Ovary (tissue), 9 donors: ENCODE data around the gene KCTD19. TPM values are rescaled to one million over a fixed set of nuclear protein-coding genes. Genes with fewer than 3 reads are reported as not detected.

ENCODE experiments used
- DNase-seq, 5 donors: peaks; one replicate each; pipeline ENCODE4 v3.0.0-alpha.2; 2019 to 2020
- H3K27ac ChIP-seq, 2 donors: fragments of 200-600 bp; one replicate each; pipeline versions ENCODE4 v1.5.1 to v1.8.0; 2019 to 2022
- H3K27me3 ChIP-seq: fragments of 200-600 bp; one replicate; pipeline ENCODE4 v1.8.0; 2022
- H3K36me3 ChIP-seq: fragments of 200-600 bp; sonication (generic); one replicate; pipeline ENCODE4 v1.5.1; 2019
- H3K4me1 ChIP-seq: one replicate; pipeline ENCODE4 v1.8.1; 2013; ENCODE audit warnings: mild to moderate bottlenecking, moderate library complexity; ENCODE audit not compliant: insufficient read depth
- H3K4me3 ChIP-seq: fragments of 200-600 bp; sonication (generic); one replicate; pipeline ENCODE4 v1.5.1; 2017
- H3K9me3 ChIP-seq, 2 donors: fragments of 200-600 bp in 1 of 2; sonication (generic) in 1 of 2; one replicate each; pipeline versions ENCODE4 v1.5.1 to v1.8.1; 2013 to 2019; ENCODE audit warnings: mild to moderate bottlenecking in 1 of 2, moderate library complexity in 1 of 2
- EP300 ChIP-seq: sonication (generic); formaldehyde crosslinking; IDR thresholded peaks from one replicate; pipeline ENCODE4 v1.6.1; 2017; ENCODE audit warnings: antibody characterized with exemption
- POLR2A ChIP-seq: fragments of 450-650 bp; IDR thresholded peaks from one replicate; pipeline ENCODE4 v1.6.1; 2017; ENCODE audit warnings: antibody characterized with exemption, mild to moderate bottlenecking, moderate library complexity
- WGBS, 3 donors: extraction: QIAGEN DNeasy Blood & Tissue Kit in 1 of 3; methylation state at CpG; one replicate each; pipeline versions ENCODE4 v1.1.5 to v1.1.7; 2013 to 2017; 5-methylcytosine and 5-hydroxymethylcytosine counted together
- intact Hi-C, 4 donors: fragments of 100-400 bp; cut with DNase I; formaldehyde crosslinking; loops; one replicate each; pipeline versions ENCODE4 v1.11.0 to v1.15.1; 2022 to 2023
- polyA plus RNA-seq, 2 donors: library from polyadenylated mRNA; stranded (reverse); fragments of 200-250 nt in 1 of 2; fragments of 350-450 nt in 1 of 2; fragmentation: Illumina TruSeq in 1 of 2; extraction: RNeasy Lipid Tissue Mini Kit (QIAGEN cat#74804) in 1 of 2; gene quantifications; one replicate each; pipeline ENCODE4 v1.2.3, GENCODE V29; 2013 to 2014
- total RNA-seq, 7 donors: library from RNA; depleted of rRNA in 2 of 7; stranded (reverse); fragments of >200 nt in 2 of 7; fragmentation: NEBNext Ultra II Directional in 3 of 7; extraction: Animal tissue kit (Norgen Biotek cat#: 25700) in 3 of 7; gene quantifications; one replicate each; pipeline versions ENCODE4 v1.1.0 to v1.2.4, GENCODE V29; 2016 to 2023
- TF ChIP-seq, protein P1 (sequence below), 3 donors: fragments of 450-650 bp in 2 of 3; fragments of 200-600 bp in 1 of 3; IDR thresholded peaks; one replicate each; pipeline versions ENCODE4 v1.5.1 to v1.8.0; 2016 to 2022; ENCODE audit warnings: antibody characterized with exemption in 3 of 3, mild to moderate bottlenecking in 1 of 3
- donor health status: DM: no; HTN: no; CAD: no; lungs with moderate emphysema.
- donor health status: DM: no; HTN: no; CAD: no.
- donor health status: Bipolar disorder and iron deficiency.
- donor health status: DM: yes; HTN: yes; CAD: no.
- donor health status: DM: no; HTN: no; CAD: no.
- donor health status: DM: yes; HTN: yes; CAD: no.

KCTD19 gene
- total and polyA plus RNA-seq, 9 donors = 0.05 to 0.70 (median 0.12) TPM; not detected in 4

DNA sequence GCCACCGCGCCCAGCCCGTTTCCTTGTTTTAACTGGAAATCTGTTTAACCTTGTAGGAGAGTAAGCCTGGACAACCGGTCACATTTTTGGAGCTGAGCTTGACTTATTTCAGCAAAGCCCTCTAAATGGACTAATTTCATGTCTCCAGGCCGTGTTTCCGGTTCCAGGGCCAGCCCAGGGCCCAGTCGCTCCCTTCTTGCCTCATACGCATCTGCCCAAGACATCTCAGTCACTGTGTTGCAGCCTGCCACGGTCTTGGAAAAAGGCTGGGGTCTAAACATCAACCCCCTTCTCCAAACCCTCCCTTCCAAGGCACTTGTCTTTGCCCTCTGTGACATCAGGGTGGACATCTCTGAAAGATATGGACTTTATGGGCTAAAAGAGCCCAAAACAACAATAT, 28.3 kb downstream of the KCTD19 start:
- WGBS, 3 donors = 95 to 98% (median 96%) methylated on average over 9 of the region's 9 CpGs
- H3K27ac ChIP-seq = no peak overlapping the region
- H3K4me1 ChIP-seq = no peaks in the 10 kb centered on the region
- H3K9me3 ChIP-seq = no peaks in the 10 kb centered on the region
- no peak for TF ChIP-seq POLR2A
- TF ChIP-seq EP300 = no peak
- TF ChIP-seq, protein P1, sequence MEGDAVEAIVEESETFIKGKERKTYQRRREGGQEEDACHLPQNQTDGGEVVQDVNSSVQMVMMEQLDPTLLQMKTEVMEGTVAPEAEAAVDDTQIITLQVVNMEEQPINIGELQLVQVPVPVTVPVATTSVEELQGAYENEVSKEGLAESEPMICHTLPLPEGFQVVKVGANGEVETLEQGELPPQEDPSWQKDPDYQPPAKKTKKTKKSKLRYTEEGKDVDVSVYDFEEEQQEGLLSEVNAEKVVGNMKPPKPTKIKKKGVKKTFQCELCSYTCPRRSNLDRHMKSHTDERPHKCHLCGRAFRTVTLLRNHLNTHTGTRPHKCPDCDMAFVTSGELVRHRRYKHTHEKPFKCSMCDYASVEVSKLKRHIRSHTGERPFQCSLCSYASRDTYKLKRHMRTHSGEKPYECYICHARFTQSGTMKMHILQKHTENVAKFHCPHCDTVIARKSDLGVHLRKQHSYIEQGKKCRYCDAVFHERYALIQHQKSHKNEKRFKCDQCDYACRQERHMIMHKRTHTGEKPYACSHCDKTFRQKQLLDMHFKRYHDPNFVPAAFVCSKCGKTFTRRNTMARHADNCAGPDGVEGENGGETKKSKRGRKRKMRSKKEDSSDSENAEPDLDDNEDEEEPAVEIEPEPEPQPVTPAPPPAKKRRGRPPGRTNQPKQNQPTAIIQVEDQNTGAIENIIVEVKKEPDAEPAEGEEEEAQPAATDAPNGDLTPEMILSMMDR (IDR thresholded peaks at IDR 0.05) = no peak
- no peak overlapping the region for H3K4me3 ChIP-seq
- DNase-seq = no peak
- intact Hi-C loops = no loop called here
- no peaks in the 10 kb centered on the region for H3K36me3 ChIP-seq
- no peaks in the 10 kb centered on the region for H3K27me3 ChIP-seq

DNA sequence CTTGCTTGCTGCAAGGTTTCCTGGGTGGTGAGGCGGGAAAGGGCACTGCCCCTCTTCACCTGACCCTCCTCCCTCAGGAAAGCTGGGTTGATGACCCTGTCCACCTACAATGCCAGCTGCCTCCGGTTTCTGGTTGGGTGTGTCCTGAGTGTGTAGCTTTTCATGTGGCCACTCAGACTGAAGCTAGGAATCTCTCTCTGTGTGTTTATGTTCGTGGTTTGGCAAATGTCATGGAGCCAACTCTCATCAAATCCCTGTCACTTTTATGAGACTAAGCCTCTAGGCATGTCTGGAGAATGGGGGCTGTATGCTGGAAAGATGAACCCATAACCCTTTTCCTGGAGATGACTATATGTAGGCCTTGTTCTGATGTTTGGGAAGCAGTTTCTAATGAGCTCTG, 30.1 kb downstream of the KCTD19 start:
- TF ChIP-seq POLR2A (no peak), EP300 (no peak)
- TF ChIP-seq, protein P1 (IDR thresholded peaks at IDR 0.05) = no peak
- no peaks in the 10 kb centered on the region for H3K36me3 ChIP-seq
- no peaks in the 10 kb centered on the region for H3K27me3 ChIP-seq
- no peak for DNase-seq
- H3K4me1 ChIP-seq = no peaks in the 10 kb centered on the region
- intact Hi-C loops = no loop called here
- WGBS, 3 donors = 55 to 61% (median 58%) methylated on average over 3 of the region's 3 CpGs
- no peak overlapping the region for H3K4me3 ChIP-seq
- H3K9me3 ChIP-seq = no peaks in the 10 kb centered on the region
- no peak overlapping the region for H3K27ac ChIP-seq

DNA sequence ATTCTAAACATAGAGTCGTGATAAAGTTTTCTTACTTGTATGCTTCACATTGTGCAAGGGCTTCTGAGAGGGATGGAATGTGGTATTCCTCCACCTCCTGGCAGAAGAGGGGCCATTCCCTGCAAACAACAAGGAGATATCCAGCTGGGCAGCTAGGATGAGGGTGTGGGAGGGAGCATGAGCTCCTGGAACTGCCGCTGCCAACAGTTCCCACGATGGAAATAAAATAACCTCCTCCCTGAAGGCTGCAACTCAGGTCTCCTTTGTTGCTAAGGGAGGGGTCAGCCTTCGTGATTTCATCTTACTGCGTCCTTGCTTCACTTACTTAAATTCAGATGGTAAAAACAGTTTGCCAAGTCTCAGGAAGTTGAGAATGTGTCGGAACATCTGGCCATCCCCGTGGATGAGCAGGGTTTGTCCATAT, 31.6 kb downstream of the KCTD19 start:
- Histone ChIP-seq H3K36me3 (no peaks in the 10 kb centered on the region), H3K4me3 (no peak overlapping the region), H3K4me1 (no peaks in the 10 kb centered on the region), H3K9me3 (no peaks in the 10 kb centered on the region), H3K27me3 (no peaks in the 10 kb centered on the region), H3K27ac (no peak overlapping the region)
- intact Hi-C loops = no loop called here
- DNase-seq = no peak
- WGBS, 3 donors = 6 to 12% (median 10%) methylated on average over 7 of the region's 7 CpGs
- TF ChIP-seq POLR2A (no peak), EP300 (no peak)
- TF ChIP-seq, protein P1 (IDR thresholded peaks at IDR 0.05) = no peak

DNA sequence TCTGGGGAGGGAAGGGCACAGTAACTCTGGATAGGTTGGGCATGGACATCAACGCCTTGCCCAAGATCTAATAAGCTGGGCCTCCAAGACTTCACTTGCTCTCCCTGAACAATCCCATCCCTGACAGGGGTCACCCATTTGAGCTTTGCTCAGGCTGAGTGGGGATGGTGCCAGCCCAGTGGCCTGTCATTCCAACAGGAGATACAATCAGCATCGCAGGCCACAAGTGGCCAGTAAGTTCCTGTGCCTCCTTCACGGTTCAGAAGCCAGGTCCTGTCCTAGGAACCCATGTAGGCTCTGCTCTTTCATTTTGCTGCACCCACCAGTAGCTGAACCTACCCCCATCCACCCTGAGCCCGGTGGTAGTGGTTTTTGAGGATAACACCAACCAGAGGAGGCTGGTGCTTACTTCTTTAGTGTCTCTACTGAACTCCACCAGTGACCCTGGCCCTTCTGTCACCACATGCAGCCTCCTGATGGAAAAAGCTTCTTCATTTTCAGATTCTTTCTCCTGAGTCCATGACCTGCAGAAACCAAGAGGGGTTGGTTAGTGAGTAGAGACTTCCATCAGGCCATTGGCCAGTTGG, 32.3 kb downstream of the KCTD19 start:
- no peak overlapping the region for H3K27ac ChIP-seq
- H3K9me3 ChIP-seq = no peaks in the 10 kb centered on the region
- H3K27me3 ChIP-seq = no peaks in the 10 kb centered on the region
- DNase-seq = no peak
- WGBS, 3 donors = 92 to 97% (median 93%) methylated on average over 4 of the region's 4 CpGs
- no peak overlapping the region for H3K4me3 ChIP-seq
- H3K4me1 ChIP-seq = no peaks in the 10 kb centered on the region
- no peaks in the 10 kb centered on the region for H3K36me3 ChIP-seq
- intact Hi-C loops = no loop called here
- TF ChIP-seq, protein P1 (IDR thresholded peaks at IDR 0.05) = no peak
- TF ChIP-seq EP300 (no peak), POLR2A (no peak)
